OCI-LY3 (cell line): ENCODE measurements around the gene MZB1.
A peak's percentile ranks its signal among the peaks of the same experiment; 100 is the strongest.

Source experiments
- H2AFZ ChIP-seq: fragments of 200-600, 300-600 bp; shearing (Covaris generic); 2 replicates; pipeline ENCODE4 v1.6.0; 2014; ENCODE audit warnings: antibody characterized with exemption, low read depth, low read length
- H3K27ac ChIP-seq: fragments of 200-600, 300-600 bp; sonication (generic); 2 replicates; pipeline ENCODE4 v1.5.1; 2014; ENCODE audit warnings: mild to moderate bottlenecking, low read length, moderate library complexity, mixed read lengths
- H3K27me3 ChIP-seq: fragments of 200-600, 300-600 bp; sonication (generic); 2 replicates; pipeline ENCODE4 v1.6.1; 2014; ENCODE audit warnings: low read depth, low read length, mixed read lengths
- H3K36me3 ChIP-seq: fragments of 200-600, 300-600 bp; sonication (generic); replicated peaks from 2 replicates; pipeline ENCODE3; 2014; ENCODE audit warnings: low read depth, low read length, mixed read lengths
- H3K4me1 ChIP-seq: fragments of 300-600, 200-600 bp; sonication (generic); 2 replicates; pipeline ENCODE4 v1.6.1; 2014; ENCODE audit warnings: low read length, mixed read lengths
- H3K4me2 ChIP-seq: fragments of 200-600, 300-600 bp; sonication (generic); 2 replicates; pipeline ENCODE4 v1.6.1; 2014; ENCODE audit warnings: low read length, mixed read lengths
- H3K4me3 ChIP-seq: fragments of 300-600, 200-600 bp; sonication (generic); 2 replicates; pipeline ENCODE4 v1.5.1; 2014; ENCODE audit warnings: antibody characterized with exemption, mild to moderate bottlenecking, low read length, moderate library complexity
- H3K79me2 ChIP-seq: fragments of 300-600, 200-600 bp; shearing (Covaris generic); 2 replicates; pipeline ENCODE4 v1.6.1; 2014; ENCODE audit warnings: mild to moderate bottlenecking, low read length, mixed read lengths
- H3K9ac ChIP-seq: fragments of 300-600, 200-600 bp; shearing (Covaris generic); 2 replicates; pipeline ENCODE4 v1.6.0; 2014; ENCODE audit warnings: mild to moderate bottlenecking, low read length, moderate library complexity
- H3K9me3 ChIP-seq: fragments of 200-600, 300-600 bp; shearing (Covaris generic); 2 replicates; pipeline ENCODE4 v1.6.1; 2014; ENCODE audit warnings: low read length, mixed read lengths; ENCODE audit not compliant: insufficient read depth
- H4K20me1 ChIP-seq: fragments of 200-600, 300-600 bp; sonication (generic); 2 replicates; pipeline ENCODE4 v1.6.1; 2016; ENCODE audit warnings: low read length, mixed read lengths; ENCODE audit not compliant: insufficient read depth
- EZH2phosphoT487 ChIP-seq: fragments of 200-600 bp; shearing (Covaris generic); IDR thresholded peaks from 2 replicates; pipeline ENCODE4 v1.6.1; 2018; ENCODE audit warnings: antibody characterized with exemption, mixed run types, low read depth
- TF ChIP-seq, protein P1 (sequence below): fragments of 200-600, 300-600 bp; sonication (generic); IDR thresholded peaks from 2 replicates; pipeline ENCODE4 v1.5.1; 2014; ENCODE audit warnings: antibody characterized with exemption, low read length, low read depth

Gene MZB1

DNA sequence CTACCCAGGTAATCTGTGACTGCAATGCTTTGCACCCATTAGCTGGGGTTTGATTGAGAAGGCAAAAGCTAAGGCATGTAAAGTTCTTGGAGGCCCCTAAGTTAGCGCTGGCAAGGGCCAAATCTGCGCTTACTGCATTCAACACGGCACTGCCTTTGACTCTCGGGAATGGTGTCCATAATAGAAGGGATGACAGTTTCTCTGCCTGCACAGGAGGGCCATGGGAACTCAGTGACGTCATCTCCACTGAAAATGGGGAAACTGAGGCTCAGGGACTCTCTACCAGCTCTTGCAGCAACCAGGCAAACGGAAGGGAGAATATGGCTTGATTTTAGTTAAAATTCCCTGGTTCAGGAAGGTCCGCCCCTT lies 13.7 kb upstream of the MZB1 start:
- Histone ChIP-seq H3K4me1 (peaks cover 55% of the 10 kb centered on the region), H3K79me2 (no peaks in the 10 kb centered on the region), H3K36me3 (no peaks in the 10 kb centered on the region), H4K20me1 (no peaks in the 10 kb centered on the region), H2AFZ (0 out of 2 replicates have a peak overlapping the region, but pooled peaks have one; percentile 59), H3K4me3 (peak overlapping the region; percentile 97), H3K9me3 (no peaks in the 10 kb centered on the region), H3K27me3 (no peaks in the 10 kb centered on the region), H3K9ac (peak overlapping the region; percentile 70), H3K4me2 (peak overlapping the region; percentile 99), H3K27ac (peak overlapping the region; percentile 92)
- no peak for TF ChIP-seq EZH2phosphoT487
- TF ChIP-seq, protein P1, sequence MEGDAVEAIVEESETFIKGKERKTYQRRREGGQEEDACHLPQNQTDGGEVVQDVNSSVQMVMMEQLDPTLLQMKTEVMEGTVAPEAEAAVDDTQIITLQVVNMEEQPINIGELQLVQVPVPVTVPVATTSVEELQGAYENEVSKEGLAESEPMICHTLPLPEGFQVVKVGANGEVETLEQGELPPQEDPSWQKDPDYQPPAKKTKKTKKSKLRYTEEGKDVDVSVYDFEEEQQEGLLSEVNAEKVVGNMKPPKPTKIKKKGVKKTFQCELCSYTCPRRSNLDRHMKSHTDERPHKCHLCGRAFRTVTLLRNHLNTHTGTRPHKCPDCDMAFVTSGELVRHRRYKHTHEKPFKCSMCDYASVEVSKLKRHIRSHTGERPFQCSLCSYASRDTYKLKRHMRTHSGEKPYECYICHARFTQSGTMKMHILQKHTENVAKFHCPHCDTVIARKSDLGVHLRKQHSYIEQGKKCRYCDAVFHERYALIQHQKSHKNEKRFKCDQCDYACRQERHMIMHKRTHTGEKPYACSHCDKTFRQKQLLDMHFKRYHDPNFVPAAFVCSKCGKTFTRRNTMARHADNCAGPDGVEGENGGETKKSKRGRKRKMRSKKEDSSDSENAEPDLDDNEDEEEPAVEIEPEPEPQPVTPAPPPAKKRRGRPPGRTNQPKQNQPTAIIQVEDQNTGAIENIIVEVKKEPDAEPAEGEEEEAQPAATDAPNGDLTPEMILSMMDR = no peak

DNA sequence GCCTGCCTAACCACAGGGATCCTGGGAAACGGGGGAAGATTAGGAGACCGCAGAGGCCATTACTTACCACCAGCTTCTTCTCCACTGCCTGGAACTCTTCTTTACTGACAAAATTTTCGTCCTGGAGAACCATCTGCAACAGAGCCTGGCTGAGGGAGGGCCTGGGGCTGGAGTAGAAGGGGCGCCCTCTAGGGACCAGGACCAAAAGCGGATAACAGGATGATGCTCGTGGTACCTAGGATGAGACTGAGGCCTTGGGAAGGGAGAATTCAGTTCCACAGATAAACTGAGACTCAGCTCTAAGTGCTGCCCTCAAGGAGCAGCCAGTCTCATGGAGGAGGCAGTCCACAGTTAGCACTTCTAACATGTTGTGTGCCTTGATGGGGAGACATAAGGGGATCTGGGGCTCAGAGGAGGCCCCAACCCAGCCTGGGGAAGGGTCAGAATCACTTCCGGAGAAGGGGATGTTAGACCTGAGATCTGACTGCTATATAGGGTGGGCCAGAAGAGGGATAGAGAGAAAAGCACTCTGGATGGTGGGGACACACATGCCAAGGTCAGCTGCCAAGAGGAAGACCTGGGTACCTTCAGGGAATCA lies 12.9 kb upstream of the MZB1 start:
- Histone ChIP-seq H2AFZ (no peak overlapping the region), H3K27ac (peak overlapping the region; percentile 92; the same call in 1 of the 2 replicates), H3K79me2 (no peaks in the 10 kb centered on the region), H3K4me3 (peak overlapping the region; percentile 97), H3K9me3 (no peaks in the 10 kb centered on the region), H3K9ac (peak overlapping the region; percentile 70), H4K20me1 (no peaks in the 10 kb centered on the region), H3K27me3 (no peaks in the 10 kb centered on the region), H3K4me1 (peaks cover 48% of the 10 kb centered on the region), H3K4me2 (peak overlapping the region; percentile 99), H3K36me3 (no peaks in the 10 kb centered on the region)
- no peak for TF ChIP-seq EZH2phosphoT487
- TF ChIP-seq, protein P1 = peak; percentile 55

GRCh38 chr5:139401546-139401945 lies 11.8 kb upstream of the MZB1 start:
- H3K27ac ChIP-seq = no peak overlapping the region
- H2AFZ ChIP-seq = no peak overlapping the region
- no peaks in the 10 kb centered on the region for H3K27me3 ChIP-seq
- no peaks in the 10 kb centered on the region for H3K36me3 ChIP-seq
- H3K4me1 ChIP-seq = peaks cover 37% of the 10 kb centered on the region
- no peaks in the 10 kb centered on the region for H4K20me1 ChIP-seq
- no peak overlapping the region for H3K9ac ChIP-seq
- no peak overlapping the region for H3K4me3 ChIP-seq
- TF ChIP-seq EZH2phosphoT487 = no peak
- TF ChIP-seq, protein P1 = no peak
- no peaks in the 10 kb centered on the region for H3K79me2 ChIP-seq
- H3K9me3 ChIP-seq = no peaks in the 10 kb centered on the region
- H3K4me2 ChIP-seq = no peak overlapping the region

DNA sequence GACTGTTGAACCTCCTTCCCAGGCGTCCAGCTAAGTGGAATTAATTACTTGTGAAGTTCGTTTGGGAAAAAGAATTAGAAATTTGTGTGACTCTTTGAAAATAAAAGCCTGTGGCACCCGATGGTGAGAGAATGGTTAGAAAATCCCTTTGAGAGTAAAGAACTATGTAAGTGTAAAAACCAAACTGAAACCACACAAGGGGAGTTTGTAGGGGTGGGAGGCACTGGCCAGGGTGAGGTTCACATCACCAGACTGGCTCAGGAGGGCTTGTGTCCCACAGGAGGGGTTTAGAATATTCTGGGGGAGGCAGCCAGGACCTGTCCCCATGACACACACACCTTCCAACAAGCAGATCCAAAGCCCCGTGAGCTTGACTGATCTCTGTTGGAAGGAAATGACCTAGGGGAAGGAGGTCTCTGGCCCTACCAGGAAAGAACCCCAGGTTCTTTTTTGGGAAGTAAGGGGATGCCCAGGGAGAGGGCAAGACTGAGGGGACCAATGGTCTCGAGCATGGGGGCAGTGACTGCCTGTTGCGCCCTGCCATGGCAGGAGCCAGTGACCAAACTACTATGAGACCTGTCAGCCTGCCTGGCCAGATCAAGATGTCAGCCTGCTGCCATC lies 9.9 kb upstream of the MZB1 start:
- no peaks in the 10 kb centered on the region for H4K20me1 ChIP-seq
- H3K4me2 ChIP-seq = peak overlapping the region; percentile 79
- peak overlapping the region; percentile 81 for H3K27ac ChIP-seq
- H3K9ac ChIP-seq = peak overlapping the region; percentile 48; the same call in 1 of the 2 replicates
- no peak overlapping the region for H2AFZ ChIP-seq
- H3K9me3 ChIP-seq = no peaks in the 10 kb centered on the region
- no peak for TF ChIP-seq EZH2phosphoT487
- TF ChIP-seq, protein P1 = no peak
- no peaks in the 10 kb centered on the region for H3K79me2 ChIP-seq
- H3K27me3 ChIP-seq = no peaks in the 10 kb centered on the region
- peaks cover 28% of the 10 kb centered on the region for H3K4me1 ChIP-seq
- peak overlapping the region; percentile 58 for H3K4me3 ChIP-seq
- no peaks in the 10 kb centered on the region for H3K36me3 ChIP-seq
